CD14-positive monocyte (primary cell): ENCODE results near the gene APOC4. TPM values are rescaled to one million over a fixed set of nuclear protein-coding genes. Genes with fewer than 3 reads are reported as not detected.
"Not testable (repeated sequence)": the region's sequence is repeated elsewhere in the genome, so short reads cannot be mapped to it uniquely, and the experiment has no call there.

Experiments used
- DNase-seq, 3 donors: peaks; one replicate each; pipeline ENCODE4 v3.0.0-alpha.2; 2011 to 2022
- H2AFZ ChIP-seq: 2 replicates; pipeline ENCODE4 v1.6.0; 2012; ENCODE audit warnings: mild to moderate bottlenecking, low read depth, low read length, inconsistent platforms; ENCODE audit not compliant: insufficient read depth, poor library complexity, severe bottlenecking
- H3K27ac ChIP-seq, 2 donors: 1 replicate in 1 of 2; 2 replicates in 1 of 2; pipeline ENCODE4 v1.5.1; 2012 to 2013; ENCODE audit warnings: low read length in 2 of 2, control low read depth in 1 of 2, inconsistent platforms in 1 of 2, low read depth in 1 of 2, mild to moderate bottlenecking in 1 of 2
- H3K27me3 ChIP-seq, 2 donors: one replicate each; pipeline versions ENCODE4 v1.6.0 to v1.6.1; 2011 to 2013; ENCODE audit warnings: low read length in 2 of 2; ENCODE audit not compliant: control insufficient read depth in 2 of 2, insufficient read depth in 2 of 2
- H3K36me3 ChIP-seq, 2 donors: replicated peaks in 1 of 2; 1 replicate in 1 of 2; 2 replicates in 1 of 2; pipeline versions ENCODE4 v1.5.1 to v1.6.1; 2012 to 2013; ENCODE audit warnings: low read length in 2 of 2, control low read depth in 1 of 2, inconsistent platforms in 1 of 2, mild to moderate bottlenecking in 1 of 2; ENCODE audit not compliant: insufficient read depth in 2 of 2, control insufficient read depth in 1 of 2
- H3K4me1 ChIP-seq, 2 donors: 1 replicate in 1 of 2; 2 replicates in 1 of 2; pipeline versions ENCODE4 v1.5.1 to v1.6.1; 2012 to 2013; ENCODE audit warnings: low read length in 2 of 2, control low read depth in 1 of 2, inconsistent platforms in 1 of 2, mild to moderate bottlenecking in 1 of 2, moderate library complexity in 1 of 2; ENCODE audit not compliant: insufficient read depth in 2 of 2, control insufficient read depth in 1 of 2
- H3K4me2 ChIP-seq: replicated peaks from 2 replicates; pipeline ENCODE3; 2012; ENCODE audit warnings: low read length, moderate library complexity, mild to moderate bottlenecking; ENCODE audit not compliant: poor library complexity, severe bottlenecking; ENCODE audit errors: extremely low read depth
- H3K4me3 ChIP-seq, 3 experiments: fragments of 200-600 bp in 1 of 3; sonication (generic) in 1 of 3; replicated peaks in 1 of 3; 1 replicate in 2 of 3; 2 replicates in 1 of 3; pipeline ENCODE4 v1.5.1; 2011 to 2013; ENCODE audit warnings: low read length in 3 of 3, mild to moderate bottlenecking in 3 of 3, control low read depth in 2 of 3, low read depth in 2 of 3, inconsistent platforms in 1 of 3, moderate library complexity in 1 of 3
- H3K79me2 ChIP-seq: 2 replicates; pipeline ENCODE4 v1.6.0; 2012; ENCODE audit warnings: mild to moderate bottlenecking, control low read depth, inconsistent platforms, low read length, moderate library complexity; ENCODE audit not compliant: insufficient read depth
- H3K9ac ChIP-seq: 2 replicates; pipeline ENCODE4 v1.6.0; 2017; ENCODE audit warnings: low read length, mild to moderate bottlenecking; ENCODE audit not compliant: insufficient read depth, poor library complexity, severe bottlenecking
- H3K9me3 ChIP-seq, 2 donors: replicated peaks in 1 of 2; 1 replicate in 1 of 2; 2 replicates in 1 of 2; pipeline versions ENCODE4 v1.5.1 to v1.6.1; 2012 to 2013; ENCODE audit warnings: low read length in 2 of 2, control low read depth in 1 of 2; ENCODE audit not compliant: control insufficient read depth in 1 of 2, insufficient read depth in 1 of 2
- H4K20me1 ChIP-seq: 2 replicates; pipeline ENCODE4 v1.6.0; 2012; ENCODE audit warnings: mild to moderate bottlenecking, low read length, control low read depth, moderate library complexity; ENCODE audit not compliant: insufficient read depth
- H3K27ac Mint-ChIP-seq, 7 donors: one replicate each; pipeline ENCODE4 v1.8.0; 2020; ENCODE audit warnings: mild to moderate bottlenecking in 7 of 7, mixed read lengths in 7 of 7, moderate library complexity in 6 of 7, inconsistent platforms in 2 of 7
- H3K27me3 Mint-ChIP-seq, 3 donors: one replicate each; pipeline ENCODE4 v1.8.0; 2021 to 2022; ENCODE audit warnings: low read depth in 3 of 3, mild to moderate bottlenecking in 3 of 3, mixed read lengths in 3 of 3, moderate library complexity in 3 of 3, inconsistent platforms in 1 of 3
- H3K36me3 Mint-ChIP-seq, 2 donors: one replicate each; pipeline ENCODE4 v1.8.0; 2020; ENCODE audit warnings: mixed read lengths in 2 of 2, inconsistent platforms in 1 of 2, mild to moderate bottlenecking in 1 of 2
- H3K4me1 Mint-ChIP-seq: one replicate; pipeline ENCODE4 v1.8.0; 2020; ENCODE audit warnings: mild to moderate bottlenecking, mixed read lengths
- H3K4me3 Mint-ChIP-seq, 2 donors: one replicate each; pipeline ENCODE4 v1.8.0; 2020; ENCODE audit warnings: mild to moderate bottlenecking in 2 of 2, mixed read lengths in 2 of 2, moderate library complexity in 1 of 2
- H3K9me3 Mint-ChIP-seq, 7 donors: one replicate each; pipeline ENCODE4 v1.8.0; 2020 to 2022; ENCODE audit warnings: mixed read lengths in 7 of 7, mild to moderate bottlenecking in 6 of 7, moderate library complexity in 6 of 7, inconsistent platforms in 2 of 7
- CTCF ChIP-seq: fragments of 200-600 bp; IDR thresholded peaks from one replicate; pipeline ENCODE4 v1.8.0; 2022; ENCODE audit warnings: antibody characterized with exemption, mild to moderate bottlenecking
- WGBS: methylation state at CpG from one replicate; pipeline ENCODE4 v1.1.5; 2013; ENCODE audit warnings: missing lambda C conversion rate; ENCODE audit not compliant: insufficient coverage; 5-methylcytosine and 5-hydroxymethylcytosine counted together
- intact Hi-C, 2 donors: fragments of 100-400 bp; cut with micrococcal nuclease; formaldehyde crosslinking; loops; one replicate each; pipeline versions ENCODE4 v1.15.0 to v1.15.1; 2023
- polyA plus RNA-seq, 3 donors: library from polyadenylated mRNA; depleted of rRNA in 1 of 3; unstranded in 2 of 3; stranded (reverse) in 1 of 3; fragments of 300-500 nt in 2 of 3; fragments of >200 nt in 1 of 3; fragmentation: Illumina TruSeq in 2 of 3; gene quantifications; 1 replicate in 2 of 3; 2 replicates in 1 of 3; pipeline ENCODE4 v1.2.3, GENCODE V29; 2012 to 2021

Gene APOC4
- polyA plus RNA-seq, 3 donors = not detected

GRCh38 chr19:44909775-44910174, 32.3 kb upstream of the APOC4 start:
- Mint-ChIP-seq H3K27me3 (peaks cover 24 to 33% (median 32%) of the 10 kb centered on the region in 3 donors), H3K9me3 (peaks cover 0 to 9% (median 2%) of the 10 kb centered on the region in 7 donors), H3K27ac (no peak overlapping the region), H3K4me1 (peaks cover 44% of the 10 kb centered on the region), H3K36me3 (no peaks in the 10 kb centered on the region), H3K4me3 (no peak overlapping the region)
- no peak overlapping the region for H3K4me3 ChIP-seq
- H3K9me3 ChIP-seq = no peaks in the 10 kb centered on the region
- H3K27me3 ChIP-seq = peaks cover 5 to 19% of the 10 kb centered on the region in 2 donors
- H3K4me1 ChIP-seq = peaks cover 31 to 40% of the 10 kb centered on the region in 2 donors
- WGBS = 100% methylated on average over 2 of the region's 5 CpGs
- intact Hi-C loops = no loop called here
- H3K27ac ChIP-seq = no peak overlapping the region
- no peak for DNase-seq
- no peaks in the 10 kb centered on the region for H3K36me3 ChIP-seq
- no peaks in the 10 kb centered on the region for H3K79me2 ChIP-seq
- H3K4me2 ChIP-seq = no peak overlapping the region
- no peak for TF ChIP-seq CTCF
- no peak overlapping the region for H3K9ac ChIP-seq
- no peak overlapping the region for H2AFZ ChIP-seq
- H4K20me1 ChIP-seq = no peaks in the 10 kb centered on the region

GRCh38 chr19:44911896-44912295, 30.1 kb upstream of the APOC4 start:
- H3K27ac Mint-ChIP-seq, intact Hi-C loops, H3K9me3 ChIP-seq, H4K20me1 ChIP-seq, H3K79me2 ChIP-seq, H3K4me2 ChIP-seq, H3K9ac ChIP-seq, H2AFZ ChIP-seq, H3K27ac ChIP-seq, H3K27me3 ChIP-seq, DNase-seq, H3K36me3 Mint-ChIP-seq, H3K4me3 ChIP-seq, H3K36me3 ChIP-seq, H3K9me3 Mint-ChIP-seq: not testable (repeated sequence)
- H3K4me1 ChIP-seq = peaks cover 30 to 33% of the 10 kb centered on the region in 2 donors
- peak overlapping the region in 1 of 2 donors; percentile 4 for H3K4me3 Mint-ChIP-seq
- H3K27me3 Mint-ChIP-seq = peaks cover 5 to 13% (median 12%) of the 10 kb centered on the region in 3 donors
- WGBS = 96% methylated on average over 3 of the region's 6 CpGs
- peaks cover 35% of the 10 kb centered on the region for H3K4me1 Mint-ChIP-seq
